ENCODE results near the gene HBEGF. TPM values are rescaled to one million over a fixed set of nuclear protein-coding genes. Genes with fewer than 3 reads are reported as not detected.

Gene HBEGF
- total and polyA plus RNA-seq, 10 of the 15 experiments (the other 5 are each of a cell fraction or from before 2014, with no cell fraction given): 0.87 to 3.1 (median 2.1) TPM

DNA sequence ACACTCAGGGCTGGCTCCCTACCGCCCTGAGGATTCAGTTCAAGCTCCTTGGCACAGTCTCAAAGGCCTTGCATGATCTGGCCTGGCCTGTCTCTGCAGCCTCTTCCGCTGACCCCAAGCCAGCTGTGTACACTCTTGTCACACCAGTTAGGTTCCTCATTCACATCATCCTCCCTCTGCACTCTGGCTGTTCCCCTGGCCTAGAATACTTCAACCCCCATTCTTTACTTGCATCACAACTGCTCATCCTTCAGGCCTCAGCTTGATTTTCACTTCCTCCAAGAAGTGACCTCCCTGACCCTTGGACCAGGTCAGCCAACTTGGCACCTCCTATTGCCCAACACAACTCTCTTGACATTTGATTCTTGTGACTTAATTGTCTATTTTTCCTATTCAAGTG lies 24.6 kb downstream of the HBEGF start:
- no peak overlapping the region for H3K9ac ChIP-seq (ENCODE audit: control insufficient read depth, insufficient read depth, low read length)
- peak; percentile 93 for ATAC-seq
- FAIRE-seq: no peak
- no peaks in the 10 kb centered on the region for H3K9me3 ChIP-seq (replicated peaks; ENCODE audit: control insufficient read depth, insufficient read depth, low read length)
- H3K79me2 ChIP-seq (ENCODE audit: control insufficient read depth, insufficient read depth, low read length): no peaks in the 10 kb centered on the region
- H3K4me3 ChIP-seq: no peak overlapping the region
- no TSS peak for BruUV-seq (replicated peaks)
- peak; percentile 21 for DNase-seq (ENCODE audit: low read depth, low spot score)
- H3K4me1 ChIP-seq (ENCODE audit: control insufficient read depth, insufficient read depth, low read length): no peaks in the 10 kb centered on the region
- H3K27ac ChIP-seq (ENCODE audit: control insufficient read depth, insufficient read depth): no peak overlapping the region
- ChIA-PET CTCF (interaction anchor here (0.6 to 1.9 kb wide), 4 partner anchors 30 to 226 kb away, joined by 3 to 7 read pairs (median 5); no protein-coding TSS in a partner anchor), POLR2A (interaction anchor here (0.6 kb wide), 1 partner anchor 65 kb away, joined by 4 read pairs; no protein-coding TSS in a partner anchor), RAD21 (ENCODE audit: unreplicated experiment) (interaction anchor here (3.0 kb wide), 1 partner anchor 25 kb away, joined by 8 read pairs; the partner anchor contains the start of gene HBEGF), SMC1A (ENCODE audit: uncharacterized antibody, unreplicated experiment) (interaction anchor here (1.1 to 1.3 kb wide), 4 partner anchors 14 to 78 kb away, joined by 4 to 5 read pairs (median 4); partner anchors contain the start of gene PFDN1)
- no peaks in the 10 kb centered on the region for H3K27me3 ChIP-seq (replicated peaks in 1 of 2; ENCODE audit: control insufficient read depth in 2 of 2, insufficient read depth in 2 of 2, low read length in 1 of 2)
- in situ Hi-C loops (cut with MboI) (no loop called here), intact Hi-C loops (cut with micrococcal nuclease; ENCODE audit: unreplicated experiment) (no loop called here)
- no peaks in the 10 kb centered on the region for H3K36me3 ChIP-seq (ENCODE audit: control insufficient read depth in 2 of 2, insufficient read depth in 2 of 2, low read length in 1 of 2)
- no peaks in the 10 kb centered on the region for H4K20me1 ChIP-seq (ENCODE audit: control insufficient read depth, insufficient read depth)
- WGBS (ENCODE audit: insufficient coverage, insufficient replicate concordance, low lambda C conversion rate, missing lambda C conversion rate): 93% methylated on average over 2 of the region's 2 CpGs
- no peak overlapping the region for H3K4me2 ChIP-seq (ENCODE audit: control insufficient read depth, insufficient read depth)
- no peak overlapping the region for H2AFZ ChIP-seq (ENCODE audit: control insufficient read depth, low read depth, low read length)
- TF ChIP-seq NR2F1 (conservative IDR thresholded peaks at IDR 0.05) (peak; percentile 94), EGR1 (IDR thresholded peaks at IDR 0.05; ENCODE audit: borderline replicate concordance in 1 of 2, low read depth in 2 of 2, low read length in 2 of 2) (no peak), ATF7 (IDR thresholded peaks at IDR 0.05; ENCODE audit: low read depth) (no peak), IKZF1 (conservative IDR thresholded peaks at IDR 0.05) (peak; percentile 27; the same call in 1 of the 2 replicates), SPI1 (IDR thresholded peaks at IDR 0.05; ENCODE audit: borderline replicate concordance, insufficient read depth, low read depth, low read length) (peak; percentile 70; the same call in 1 of the 2 replicates)
- TF ChIP-seq, protein P1, sequence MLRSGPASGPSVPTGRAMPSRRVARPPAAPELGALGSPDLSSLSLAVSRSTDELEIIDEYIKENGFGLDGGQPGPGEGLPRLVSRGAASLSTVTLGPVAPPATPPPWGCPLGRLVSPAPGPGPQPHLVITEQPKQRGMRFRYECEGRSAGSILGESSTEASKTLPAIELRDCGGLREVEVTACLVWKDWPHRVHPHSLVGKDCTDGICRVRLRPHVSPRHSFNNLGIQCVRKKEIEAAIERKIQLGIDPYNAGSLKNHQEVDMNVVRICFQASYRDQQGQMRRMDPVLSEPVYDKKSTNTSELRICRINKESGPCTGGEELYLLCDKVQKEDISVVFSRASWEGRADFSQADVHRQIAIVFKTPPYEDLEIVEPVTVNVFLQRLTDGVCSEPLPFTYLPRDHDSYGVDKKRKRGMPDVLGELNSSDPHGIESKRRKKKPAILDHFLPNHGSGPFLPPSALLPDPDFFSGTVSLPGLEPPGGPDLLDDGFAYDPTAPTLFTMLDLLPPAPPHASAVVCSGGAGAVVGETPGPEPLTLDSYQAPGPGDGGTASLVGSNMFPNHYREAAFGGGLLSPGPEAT (IDR thresholded peaks at IDR 0.05; ENCODE audit: low read depth): no peak
- TF ChIP-seq, protein P2, sequence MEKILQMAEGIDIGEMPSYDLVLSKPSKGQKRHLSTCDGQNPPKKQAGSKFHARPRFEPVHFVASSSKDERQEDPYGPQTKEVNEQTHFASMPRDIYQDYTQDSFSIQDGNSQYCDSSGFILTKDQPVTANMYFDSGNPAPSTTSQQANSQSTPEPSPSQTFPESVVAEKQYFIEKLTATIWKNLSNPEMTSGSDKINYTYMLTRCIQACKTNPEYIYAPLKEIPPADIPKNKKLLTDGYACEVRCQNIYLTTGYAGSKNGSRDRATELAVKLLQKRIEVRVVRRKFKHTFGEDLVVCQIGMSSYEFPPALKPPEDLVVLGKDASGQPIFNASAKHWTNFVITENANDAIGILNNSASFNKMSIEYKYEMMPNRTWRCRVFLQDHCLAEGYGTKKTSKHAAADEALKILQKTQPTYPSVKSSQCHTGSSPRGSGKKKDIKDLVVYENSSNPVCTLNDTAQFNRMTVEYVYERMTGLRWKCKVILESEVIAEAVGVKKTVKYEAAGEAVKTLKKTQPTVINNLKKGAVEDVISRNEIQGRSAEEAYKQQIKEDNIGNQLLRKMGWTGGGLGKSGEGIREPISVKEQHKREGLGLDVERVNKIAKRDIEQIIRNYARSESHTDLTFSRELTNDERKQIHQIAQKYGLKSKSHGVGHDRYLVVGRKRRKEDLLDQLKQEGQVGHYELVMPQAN (conservative IDR thresholded peaks at IDR 0.05): no peak

Measured in GM12878 (cell line).